Stimulated activated CD8-positive, alpha-beta memory T cell treated with anti-CD3 and anti-CD28 coated beads, Interleukin-12 subunit alpha, Interleukin-12 subunit beta, amount 100 ng/mL, for 4 hours (primary cell): ENCODE data around the gene CIAO2B.

Source experiments
- DNase-seq: peaks from one replicate; pipeline ENCODE4 v3.0.0-alpha.2; 2020; ENCODE audit warnings: low read depth

Gene CIAO2B

GRCh38 chr16:66886321-66886720, 47.9 kb downstream of the CIAO2B start:
- no peak for DNase-seq

- DNase-seq, result no peak
Measured at GRCh38 chr16:66885491-66885890, 48.7 kb downstream of the CIAO2B start.

- no peak for DNase-seq
Measured at GRCh38 chr16:66882702-66883101, 51.5 kb downstream of the CIAO2B start.
